NT2/D1 (cell line): Measurements from ENCODE around the gene RAP2A.

ENCODE experiments used
- DNase-seq: peaks from one replicate; pipeline ENCODE4 v3.0.0-alpha.2; 2011; ENCODE audit warnings: low read depth, low spot score
- H3K27me3 ChIP-seq: 2 replicates; pipeline ENCODE4 v1.6.0; 2011; ENCODE audit warnings: mild to moderate bottlenecking; ENCODE audit not compliant: insufficient read length, insufficient read depth
- H3K36me3 ChIP-seq: 2 replicates; pipeline ENCODE4 v1.6.1; 2011; ENCODE audit warnings: mild to moderate bottlenecking, low read length, mixed read lengths; ENCODE audit not compliant: insufficient read depth, insufficient read length
- H3K4me1 ChIP-seq: 2 replicates; pipeline ENCODE4 v1.5.1; 2011; ENCODE audit not compliant: insufficient read depth, insufficient read length
- H3K4me3 ChIP-seq: 2 replicates; pipeline ENCODE4 v1.5.1; 2011; ENCODE audit warnings: low read depth; ENCODE audit not compliant: insufficient read length
- H3K9ac ChIP-seq: 2 replicates; pipeline ENCODE4 v1.6.0; 2011; ENCODE audit warnings: low read depth; ENCODE audit not compliant: insufficient read length
- H3K9me3 ChIP-seq: 2 replicates; pipeline ENCODE4 v1.5.1; 2011; ENCODE audit warnings: mild to moderate bottlenecking, low read length; ENCODE audit not compliant: insufficient read depth
- SUZ12 ChIP-seq: IDR thresholded peaks from 2 replicates; pipeline ENCODE4 v1.6.1; 2011; ENCODE audit not compliant: insufficient read length, insufficient read depth; ENCODE audit errors: extremely low read depth
- YY1 ChIP-seq: IDR thresholded peaks from 2 replicates; pipeline ENCODE4 v1.6.1; 2011; ENCODE audit not compliant: insufficient read length, insufficient read depth
- ZNF274 ChIP-seq: IDR thresholded peaks from 2 replicates; pipeline ENCODE4 v1.6.1; 2011; ENCODE audit warnings: mild to moderate bottlenecking, low read depth, low read length

The RAP2A gene

DNA sequence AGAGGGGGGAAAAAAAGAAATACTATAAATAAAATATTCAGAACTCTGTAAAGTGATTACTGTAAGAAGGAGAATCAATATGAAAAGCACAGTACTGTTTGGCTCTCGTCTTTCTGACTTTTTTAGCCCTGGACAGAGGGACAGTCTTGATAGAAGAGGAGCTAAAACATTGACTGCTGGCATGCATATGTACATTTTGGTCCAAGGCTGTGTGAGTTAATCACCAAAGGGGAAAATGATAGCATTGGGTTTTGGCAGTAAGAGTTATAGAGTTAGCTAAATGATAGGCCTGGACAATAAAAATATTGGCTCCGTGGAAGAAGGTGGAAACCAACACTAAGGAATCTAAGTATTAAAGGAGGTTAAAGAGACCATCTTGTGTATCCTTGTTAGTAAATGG lies 50.3 kb downstream of the RAP2A start:
- Histone ChIP-seq H3K36me3 (no peaks in the 10 kb centered on the region), H3K9me3 (no peaks in the 10 kb centered on the region), H3K27me3 (no peaks in the 10 kb centered on the region), H3K9ac (no peak overlapping the region), H3K4me3 (no peak overlapping the region), H3K4me1 (no peaks in the 10 kb centered on the region)
- DNase-seq = no peak
- no peak for TF ChIP-seq YY1
- TF ChIP-seq ZNF274 = no peak
- no peak for TF ChIP-seq SUZ12

DNA sequence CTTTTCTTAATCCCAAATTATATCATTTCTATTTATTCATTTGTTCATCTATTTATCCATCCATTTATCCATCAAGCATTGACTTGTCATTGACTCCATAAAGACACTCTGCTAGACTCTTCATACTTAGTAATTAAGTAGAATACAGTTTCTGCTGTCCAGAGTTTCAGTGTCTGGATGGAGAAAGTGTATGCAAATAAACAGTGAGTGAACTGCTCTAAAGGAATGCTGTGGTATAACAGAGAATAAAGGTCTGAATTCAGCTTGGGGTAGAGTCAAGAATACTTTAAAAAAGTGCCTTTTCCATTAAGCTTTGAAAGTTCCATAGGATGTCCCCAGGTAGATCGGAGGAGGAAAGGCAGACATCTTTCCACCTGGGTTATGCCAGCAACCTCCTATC lies 51.4 kb downstream of the RAP2A start:
- Histone ChIP-seq H3K36me3 (no peaks in the 10 kb centered on the region), H3K9ac (no peak overlapping the region), H3K4me3 (no peak overlapping the region), H3K4me1 (no peaks in the 10 kb centered on the region), H3K9me3 (no peaks in the 10 kb centered on the region), H3K27me3 (no peaks in the 10 kb centered on the region)
- DNase-seq = no peak
- TF ChIP-seq YY1 = no peak
- TF ChIP-seq ZNF274 = no peak
- no peak for TF ChIP-seq SUZ12

- DNase-seq = no peak
- Histone ChIP-seq H3K9ac (no peak overlapping the region), H3K4me3 (no peak overlapping the region), H3K9me3 (no peaks in the 10 kb centered on the region), H3K27me3 (no peaks in the 10 kb centered on the region), H3K36me3 (no peaks in the 10 kb centered on the region), H3K4me1 (no peaks in the 10 kb centered on the region)
- TF ChIP-seq YY1 (no peak), ZNF274 (no peak), SUZ12 (no peak)
These were observed 56.8 kb downstream of the RAP2A start for GRCh38 chr13:97490702-97491307.

GRCh38 chr13:97491452-97491851 lies 57.5 kb downstream of the RAP2A start:
- Histone ChIP-seq H3K36me3 (no peaks in the 10 kb centered on the region), H3K9me3 (no peaks in the 10 kb centered on the region), H3K9ac (no peak overlapping the region), H3K4me3 (no peak overlapping the region), H3K27me3 (no peaks in the 10 kb centered on the region), H3K4me1 (no peaks in the 10 kb centered on the region)
- TF ChIP-seq SUZ12 = no peak
- no peak for TF ChIP-seq ZNF274
- TF ChIP-seq YY1 = no peak
- DNase-seq = no peak

DNA sequence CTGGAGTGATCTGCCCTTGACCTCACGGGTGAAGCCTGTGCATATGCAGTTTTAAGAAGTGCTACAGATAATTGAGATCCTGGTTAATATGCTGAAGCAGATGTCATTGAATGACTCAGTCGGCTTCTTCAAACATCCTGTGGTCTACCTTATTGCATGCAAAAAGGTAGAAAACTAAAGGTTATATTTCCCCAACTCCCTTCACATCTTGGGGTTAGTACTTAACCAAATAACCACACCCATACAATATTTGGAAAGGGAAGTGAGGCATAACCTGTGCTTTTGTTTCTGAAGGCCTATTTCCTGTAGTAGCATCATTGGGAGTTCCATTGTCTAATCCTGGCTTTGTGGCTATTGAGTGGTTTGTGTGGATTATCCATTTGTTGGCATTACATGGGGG lies 58.3 kb downstream of the RAP2A start:
- no peaks in the 10 kb centered on the region for H3K36me3 ChIP-seq
- no peak for DNase-seq
- H3K9ac ChIP-seq = no peak overlapping the region
- no peaks in the 10 kb centered on the region for H3K27me3 ChIP-seq
- TF ChIP-seq YY1 (no peak), SUZ12 (no peak), ZNF274 (no peak)
- no peak overlapping the region for H3K4me3 ChIP-seq
- H3K4me1 ChIP-seq = peaks cover 2% of the 10 kb centered on the region
- H3K9me3 ChIP-seq = no peaks in the 10 kb centered on the region

DNA sequence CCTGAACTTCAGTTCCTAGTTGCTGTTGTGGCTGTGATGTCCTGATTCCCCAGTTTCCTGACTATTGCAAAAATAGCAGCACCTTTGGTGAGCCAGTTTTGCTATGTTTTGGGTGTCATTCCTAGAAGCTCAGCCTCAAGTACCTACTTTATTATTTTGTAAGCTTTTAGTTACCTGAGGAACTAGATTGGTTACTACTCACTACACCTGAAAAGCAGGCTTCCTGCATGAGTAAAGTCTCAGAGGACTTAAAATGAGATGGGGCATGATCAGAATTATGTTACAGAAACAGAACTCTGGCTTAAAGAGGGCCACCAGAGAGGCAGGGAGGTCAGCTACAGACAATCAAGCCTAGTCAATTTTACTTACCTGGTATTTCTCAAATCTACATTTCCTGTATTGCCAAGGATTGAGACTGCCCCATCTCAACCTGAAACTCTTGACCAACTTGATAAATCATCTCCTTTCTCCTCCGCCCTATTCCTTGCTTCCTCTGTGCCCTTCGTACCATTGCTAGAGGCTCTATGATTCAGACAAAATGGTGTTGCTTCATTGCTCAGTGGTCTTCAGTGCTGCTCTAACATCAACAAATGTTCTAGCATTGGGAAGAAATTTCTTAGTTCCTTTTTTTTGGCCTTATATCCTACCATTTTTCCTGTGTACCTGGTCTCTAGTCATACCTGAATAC lies 58.9 kb downstream of the RAP2A start:
- Histone ChIP-seq H3K9me3 (no peaks in the 10 kb centered on the region), H3K9ac (no peak overlapping the region), H3K27me3 (no peaks in the 10 kb centered on the region), H3K4me1 (peaks cover 2% of the 10 kb centered on the region), H3K4me3 (no peak overlapping the region), H3K36me3 (no peaks in the 10 kb centered on the region)
- TF ChIP-seq YY1 = no peak
- TF ChIP-seq ZNF274 = no peak
- no peak for TF ChIP-seq SUZ12
- DNase-seq = no peak

DNA sequence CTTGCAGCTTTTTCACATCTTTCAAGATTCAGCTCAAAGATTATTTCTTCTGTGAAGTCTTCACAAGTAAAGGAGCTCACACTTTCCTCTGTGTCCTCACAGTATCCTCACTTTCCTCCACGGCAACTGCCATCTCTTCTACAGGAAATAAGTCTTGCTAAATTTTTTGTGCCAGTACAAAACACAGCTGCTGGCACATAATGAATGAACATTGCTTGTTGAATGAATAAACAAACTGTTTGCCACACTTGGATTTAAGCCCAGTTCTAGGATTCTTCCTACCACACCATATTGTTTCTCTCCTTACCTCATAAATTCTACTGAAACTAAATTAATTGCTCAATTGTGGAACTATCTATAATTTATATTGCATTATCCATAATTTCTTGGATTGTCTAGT lies 59.5 kb downstream of the RAP2A start:
- Histone ChIP-seq H3K9ac (no peak overlapping the region), H3K27me3 (no peaks in the 10 kb centered on the region), H3K4me3 (no peak overlapping the region), H3K9me3 (no peaks in the 10 kb centered on the region), H3K4me1 (peaks cover 2% of the 10 kb centered on the region), H3K36me3 (no peaks in the 10 kb centered on the region)
- TF ChIP-seq YY1 = no peak
- TF ChIP-seq ZNF274 = no peak
- no peak for TF ChIP-seq SUZ12
- no peak for DNase-seq
